Astrocyte (in vitro differentiated cells and primary cell): Measurements from ENCODE around the gene SSH2.

Experiments
- EZH2 ChIP-seq: IDR thresholded peaks from 2 replicates; pipeline ENCODE4 v1.6.1; 2012; ENCODE audit warnings: mild to moderate bottlenecking, low read length, inconsistent platforms; ENCODE audit not compliant: insufficient read depth
- TF ChIP-seq, protein P1 (sequence below): IDR thresholded peaks from 2 replicates; pipeline ENCODE4 v1.5.1; 2011; ENCODE audit warnings: low read depth, mild to moderate bottlenecking, inconsistent platforms, low read length, moderate library complexity; ENCODE audit not compliant: insufficient read depth

DNA sequence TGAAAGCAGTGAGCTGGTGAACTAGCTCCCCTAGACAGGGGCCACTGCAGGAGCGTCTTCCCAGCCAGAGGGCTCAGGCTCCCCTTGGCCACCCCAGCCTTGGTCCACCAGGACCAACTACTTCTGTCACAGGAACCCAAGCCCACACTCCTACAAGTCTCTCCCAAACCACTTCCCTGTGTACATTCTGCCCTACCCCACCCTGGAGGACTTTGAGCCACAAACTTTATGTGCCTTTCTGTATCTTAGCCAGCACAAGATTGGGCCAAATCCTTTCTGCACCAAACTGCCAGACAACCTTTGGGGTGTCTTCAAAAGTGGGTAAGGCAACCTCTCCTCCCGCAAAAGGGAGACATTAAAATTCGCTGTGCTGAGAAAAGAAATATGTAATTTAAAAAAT, 43.0 kb upstream of the SSH2 start:
- no peak for TF ChIP-seq EZH2
- TF ChIP-seq, protein P1, sequence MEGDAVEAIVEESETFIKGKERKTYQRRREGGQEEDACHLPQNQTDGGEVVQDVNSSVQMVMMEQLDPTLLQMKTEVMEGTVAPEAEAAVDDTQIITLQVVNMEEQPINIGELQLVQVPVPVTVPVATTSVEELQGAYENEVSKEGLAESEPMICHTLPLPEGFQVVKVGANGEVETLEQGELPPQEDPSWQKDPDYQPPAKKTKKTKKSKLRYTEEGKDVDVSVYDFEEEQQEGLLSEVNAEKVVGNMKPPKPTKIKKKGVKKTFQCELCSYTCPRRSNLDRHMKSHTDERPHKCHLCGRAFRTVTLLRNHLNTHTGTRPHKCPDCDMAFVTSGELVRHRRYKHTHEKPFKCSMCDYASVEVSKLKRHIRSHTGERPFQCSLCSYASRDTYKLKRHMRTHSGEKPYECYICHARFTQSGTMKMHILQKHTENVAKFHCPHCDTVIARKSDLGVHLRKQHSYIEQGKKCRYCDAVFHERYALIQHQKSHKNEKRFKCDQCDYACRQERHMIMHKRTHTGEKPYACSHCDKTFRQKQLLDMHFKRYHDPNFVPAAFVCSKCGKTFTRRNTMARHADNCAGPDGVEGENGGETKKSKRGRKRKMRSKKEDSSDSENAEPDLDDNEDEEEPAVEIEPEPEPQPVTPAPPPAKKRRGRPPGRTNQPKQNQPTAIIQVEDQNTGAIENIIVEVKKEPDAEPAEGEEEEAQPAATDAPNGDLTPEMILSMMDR = no peak
